ENCODE measurements around the gene TMEM97. TPM values are rescaled to one million over a fixed set of nuclear protein-coding genes. Genes with fewer than 3 reads are reported as not detected.
"Not testable (repeated sequence)": the region's sequence is repeated elsewhere in the genome, so short reads cannot be mapped to it uniquely, and the experiment has no call there.

Gene TMEM97
- total RNA-seq, 3 donors from 2014 or later: 41.3 to 55.1 (median 44.8) TPM

GRCh38 chr17:28292878-28293277 is 26.1 kb upstream of the TMEM97 start:
- Mint-ChIP-seq H3K27me3 (ENCODE audit: low read depth) (peaks cover 14% of the 10 kb centered on the region), H3K4me1 (ENCODE audit: low read depth) (peaks cover 11% of the 10 kb centered on the region)
- not testable (repeated sequence) for ATAC-seq; H3K4me3 Mint-ChIP-seq; DNase-seq; H3K9me3 Mint-ChIP-seq; H3K36me3 Mint-ChIP-seq (ENCODE audit: insufficient read depth)

GRCh38 chr17:28293994-28294393 is 25.0 kb upstream of the TMEM97 start:
- Mint-ChIP-seq H3K27me3 (ENCODE audit: low read depth) (peaks cover 14% of the 10 kb centered on the region), H3K4me3 (no peak overlapping the region), H3K36me3 (ENCODE audit: insufficient read depth) (no peaks in the 10 kb centered on the region), H3K9me3 (no peaks in the 10 kb centered on the region), H3K4me1 (ENCODE audit: low read depth) (peaks cover 11% of the 10 kb centered on the region)
- ATAC-seq: no peak
- no peak for DNase-seq

- Mint-ChIP-seq H3K4me1 (ENCODE audit: low read depth) (peaks cover 11% of the 10 kb centered on the region), H3K27me3 (ENCODE audit: low read depth) (peaks cover 12% of the 10 kb centered on the region), H3K9me3 (no peaks in the 10 kb centered on the region), H3K36me3 (ENCODE audit: insufficient read depth) (no peaks in the 10 kb centered on the region), H3K4me3 (no peak overlapping the region)
- peak; percentile 73 to 82 for ATAC-seq
- no peak for DNase-seq
These were observed 23.1 kb upstream of the TMEM97 start for GRCh38 chr17:28295677-28296578.

- Mint-ChIP-seq H3K27me3 (ENCODE audit: low read depth) (peaks cover 6% of the 10 kb centered on the region), H3K36me3 (ENCODE audit: insufficient read depth) (no peaks in the 10 kb centered on the region), H3K4me3 (no peak overlapping the region), H3K9me3 (no peaks in the 10 kb centered on the region), H3K4me1 (ENCODE audit: low read depth) (peaks cover 11% of the 10 kb centered on the region)
- DNase-seq: no peak
- no peak for ATAC-seq
These were observed 20.6 kb upstream of the TMEM97 start for GRCh38 chr17:28298449-28298848.

DNA sequence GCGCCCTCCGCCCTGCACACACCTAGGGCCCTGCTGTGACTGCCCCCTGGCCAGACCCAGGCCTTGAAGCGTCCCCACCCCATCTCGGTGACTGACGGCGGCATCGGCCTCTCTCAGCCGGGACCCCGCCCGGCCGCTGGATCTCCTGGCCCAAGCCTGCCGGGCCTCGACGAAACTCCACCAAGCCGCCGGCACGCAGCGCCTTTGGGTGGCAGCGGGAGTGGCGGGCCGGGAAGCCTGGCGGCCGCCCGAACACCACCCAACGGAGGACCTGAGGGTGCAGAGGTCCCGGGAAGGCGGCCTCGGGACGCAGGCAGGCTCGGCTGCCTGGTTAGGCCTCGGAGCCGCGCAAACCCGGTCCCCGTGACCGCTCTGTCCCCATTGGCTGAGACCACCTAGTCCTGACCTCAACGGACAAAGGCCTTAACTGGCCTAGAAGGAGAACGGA is 12.0 kb upstream of the TMEM97 start:
- no peaks in the 10 kb centered on the region for H3K9me3 Mint-ChIP-seq

GRCh38 chr17:28313841-28314240 is 5.2 kb upstream of the TMEM97 start:
- DNase-seq: no peak
- H3K4me1 Mint-ChIP-seq (ENCODE audit: low read depth): peaks cover 12% of the 10 kb centered on the region
- H3K4me3 Mint-ChIP-seq: no peak overlapping the region
- H3K27me3 Mint-ChIP-seq (ENCODE audit: low read depth): no peaks in the 10 kb centered on the region
- no peaks in the 10 kb centered on the region for H3K9me3 Mint-ChIP-seq
- no peak for ATAC-seq
- H3K36me3 Mint-ChIP-seq (ENCODE audit: insufficient read depth): no peaks in the 10 kb centered on the region

More for the DNA sequence above, 12.0 kb upstream of the TMEM97 start:
- H3K4me3 Mint-ChIP-seq: no peak overlapping the region
- ATAC-seq: no peak
- peaks cover 12% of the 10 kb centered on the region for H3K27me3 Mint-ChIP-seq (ENCODE audit: low read depth)
- DNase-seq: no peak
- H3K4me1 Mint-ChIP-seq (ENCODE audit: low read depth): no peaks in the 10 kb centered on the region
- no peaks in the 10 kb centered on the region for H3K36me3 Mint-ChIP-seq (ENCODE audit: insufficient read depth)

DNA sequence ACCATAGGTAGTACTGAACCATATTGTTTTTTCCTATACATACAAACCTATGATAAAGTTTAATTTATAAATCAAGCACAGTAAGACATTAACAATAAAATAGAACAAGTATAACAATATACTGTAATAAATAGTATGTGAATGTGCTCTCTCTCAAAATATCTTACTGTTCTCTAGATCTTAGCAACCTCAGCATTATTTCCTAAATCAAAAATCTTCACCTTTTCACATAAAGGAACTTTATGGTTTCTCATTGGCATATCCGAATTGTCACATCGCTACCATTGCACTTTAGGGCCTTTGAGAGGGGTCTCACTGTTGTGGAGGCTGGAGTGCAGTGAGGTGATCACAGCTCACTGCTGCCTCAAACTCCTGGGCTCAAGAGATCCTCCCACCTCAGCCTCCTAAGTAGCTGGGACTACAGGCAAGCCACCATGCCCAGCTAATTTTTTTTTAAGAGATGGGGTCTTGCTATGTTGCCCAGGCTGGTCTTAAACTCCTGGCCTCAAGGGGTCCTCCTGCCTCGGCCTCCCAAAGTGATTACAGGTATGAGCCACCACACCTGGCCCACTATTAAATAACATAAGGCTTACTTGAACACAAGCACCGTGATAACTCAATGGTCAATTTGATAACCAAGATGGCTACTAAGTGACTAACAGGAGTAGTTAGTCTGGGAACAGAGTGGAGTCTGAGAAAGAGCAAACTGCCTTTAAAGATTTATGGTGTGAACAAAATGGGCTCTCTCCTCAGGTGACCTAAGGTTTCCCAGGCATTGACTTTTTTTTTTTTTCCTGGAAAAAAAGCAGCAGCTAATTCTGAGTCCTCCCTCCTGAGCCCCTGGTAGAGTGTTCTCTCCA is 2.9 kb upstream of the TMEM97 start:
- Mint-ChIP-seq H3K36me3 (ENCODE audit: insufficient read depth) (no peaks in the 10 kb centered on the region), H3K9me3 (no peaks in the 10 kb centered on the region), H3K4me1 (ENCODE audit: low read depth) (peaks cover 24% of the 10 kb centered on the region), H3K4me3 (no peak overlapping the region), H3K27me3 (ENCODE audit: low read depth) (no peaks in the 10 kb centered on the region)
- no peak for DNase-seq
- no peak for ATAC-seq

DNA sequence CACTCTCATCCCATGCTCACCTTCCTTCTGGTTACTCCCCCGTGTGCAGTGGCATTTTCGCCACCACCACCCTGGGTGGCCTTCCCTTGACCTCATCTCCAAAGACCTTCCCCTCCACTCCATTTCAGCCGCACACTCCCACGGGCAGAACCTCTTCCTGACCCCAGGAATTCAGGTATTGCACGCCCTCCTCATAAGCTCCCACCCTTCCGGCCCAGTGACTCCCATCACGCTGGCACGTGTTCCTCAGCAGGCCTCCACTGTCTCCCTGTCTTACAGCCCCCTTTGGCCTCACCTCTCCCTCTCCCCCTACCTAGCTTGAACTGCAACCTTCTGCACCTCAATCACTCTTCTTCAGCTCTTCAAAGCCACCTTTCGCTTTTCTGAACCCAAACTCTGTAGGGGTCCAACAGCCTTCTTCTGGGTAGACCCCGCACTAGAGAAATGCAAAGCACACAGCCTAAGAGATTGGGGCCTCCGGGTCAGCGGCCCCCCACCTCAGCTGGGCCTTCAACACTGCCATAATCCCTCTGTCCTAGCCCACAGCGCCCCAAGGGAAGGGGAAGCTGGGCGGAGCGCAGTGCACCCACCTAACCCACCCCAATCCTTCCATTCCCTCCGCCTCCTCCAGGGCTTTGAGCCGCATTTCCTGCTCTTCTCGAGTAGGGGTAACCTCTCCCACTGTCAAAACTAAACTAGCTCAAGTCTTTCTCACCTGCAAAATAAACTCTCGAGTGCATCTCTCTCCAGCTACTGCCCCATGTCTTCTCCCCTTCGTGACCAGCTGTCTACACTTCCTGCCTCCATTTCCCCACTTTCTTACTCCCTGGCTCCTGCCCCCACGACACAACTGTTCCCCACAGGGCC is 1.7 kb upstream of the TMEM97 start:
- H3K4me3 Mint-ChIP-seq: peak overlapping the region; percentile 88
- no peaks in the 10 kb centered on the region for H3K9me3 Mint-ChIP-seq
- no peaks in the 10 kb centered on the region for H3K36me3 Mint-ChIP-seq (ENCODE audit: insufficient read depth)
- no peaks in the 10 kb centered on the region for H3K27me3 Mint-ChIP-seq (ENCODE audit: low read depth)
- no peak for DNase-seq
- H3K4me1 Mint-ChIP-seq (ENCODE audit: low read depth): peaks cover 24% of the 10 kb centered on the region
- no peak for ATAC-seq

GRCh38 chr17:28317966-28318758 is 838 bp upstream of the TMEM97 start:
- Mint-ChIP-seq H3K4me3 (peak overlapping the region; percentile 88), H3K36me3 (ENCODE audit: insufficient read depth) (no peaks in the 10 kb centered on the region), H3K9me3 (no peaks in the 10 kb centered on the region), H3K4me1 (ENCODE audit: low read depth) (peaks cover 24% of the 10 kb centered on the region), H3K27me3 (ENCODE audit: low read depth) (no peaks in the 10 kb centered on the region)
- DNase-seq: no peak
- ATAC-seq: peak; percentile 2

- ATAC-seq: no peak
- Mint-ChIP-seq H3K27me3 (ENCODE audit: low read depth) (no peaks in the 10 kb centered on the region), H3K36me3 (ENCODE audit: insufficient read depth) (no peaks in the 10 kb centered on the region), H3K4me1 (ENCODE audit: low read depth) (peaks cover 24% of the 10 kb centered on the region), H3K9me3 (no peaks in the 10 kb centered on the region), H3K4me3 (peak overlapping the region; percentile 88)
- no peak for DNase-seq
These were observed 567 bp downstream of the TMEM97 start for GRCh38 chr17:28319598-28319935.

- Mint-ChIP-seq H3K9me3 (no peaks in the 10 kb centered on the region), H3K27me3 (ENCODE audit: low read depth) (no peaks in the 10 kb centered on the region), H3K36me3 (ENCODE audit: insufficient read depth) (no peaks in the 10 kb centered on the region), H3K4me3 (peak overlapping the region; percentile 88), H3K4me1 (ENCODE audit: low read depth) (peaks cover 24% of the 10 kb centered on the region)
- ATAC-seq (no peak), DNase-seq (no peak)
These were observed 1.4 kb downstream of the TMEM97 start for GRCh38 chr17:28320215-28321061.

GRCh38 chr17:28324267-28324745 is 5.3 kb downstream of the TMEM97 start:
- no peak overlapping the region for H3K4me3 Mint-ChIP-seq
- no peak for ATAC-seq

More at GRCh38 chr17:28324267-28324745, 5.3 kb downstream of the TMEM97 start:
- Mint-ChIP-seq H3K4me1 (ENCODE audit: low read depth) (peaks cover 23% of the 10 kb centered on the region), H3K36me3 (ENCODE audit: insufficient read depth) (peaks cover 15% of the 10 kb centered on the region), H3K9me3 (no peaks in the 10 kb centered on the region), H3K27me3 (ENCODE audit: low read depth) (no peaks in the 10 kb centered on the region)
- no peak for DNase-seq
